Mesodermal cell (in vitro differentiated cells): ENCODE data around the gene LDLRAD1. TPM values are rescaled to one million over a fixed set of nuclear protein-coding genes. Genes with fewer than 3 reads are reported as not detected.
"Not testable (repeated sequence)": the region's sequence is repeated elsewhere in the genome, so short reads cannot be mapped to it uniquely, and the experiment has no call there.

ENCODE experiments used
- H3K27ac ChIP-seq: 2 replicates; pipeline ENCODE4 v1.7.0; 2013; ENCODE audit warnings: mild to moderate bottlenecking, low read depth, low read length, moderate library complexity; ENCODE audit not compliant: severe bottlenecking
- H3K36me3 ChIP-seq: 2 replicates; pipeline ENCODE4 v1.7.1; 2013; ENCODE audit warnings: mild to moderate bottlenecking, low read length, moderate library complexity; ENCODE audit not compliant: control insufficient read depth, insufficient read depth
- H3K4me1 ChIP-seq: one replicate; pipeline ENCODE4 v1.7.1; 2013; ENCODE audit warnings: mild to moderate bottlenecking, low read length; ENCODE audit not compliant: insufficient read depth, control insufficient read depth, poor library complexity, severe bottlenecking
- H3K4me3 ChIP-seq: 2 replicates; pipeline ENCODE4 v1.7.0; 2013; ENCODE audit warnings: low read length, control low read depth, mild to moderate bottlenecking; ENCODE audit not compliant: insufficient read depth, poor library complexity, severe bottlenecking; ENCODE audit errors: extremely low read depth
- H3K9me3 ChIP-seq: 2 replicates; pipeline ENCODE4 v1.7.1; 2013; ENCODE audit warnings: mild to moderate bottlenecking, low read length, moderate library complexity; ENCODE audit not compliant: control insufficient read depth
- WGBS, 2 experiments: methylation state at CpG; one replicate each; pipeline ENCODE4 v1.1.5; 2013; ENCODE audit warnings: missing lambda C conversion rate in 2 of 2; ENCODE audit not compliant: insufficient coverage in 2 of 2; 5-methylcytosine and 5-hydroxymethylcytosine counted together
- polyA plus RNA-seq, 2 experiments: library from polyadenylated mRNA; stranded (reverse); fragments of 50-300 nt; gene quantifications; one replicate each; pipeline ENCODE4 v1.2.3, GENCODE V29; 2013

Gene LDLRAD1, protein sequence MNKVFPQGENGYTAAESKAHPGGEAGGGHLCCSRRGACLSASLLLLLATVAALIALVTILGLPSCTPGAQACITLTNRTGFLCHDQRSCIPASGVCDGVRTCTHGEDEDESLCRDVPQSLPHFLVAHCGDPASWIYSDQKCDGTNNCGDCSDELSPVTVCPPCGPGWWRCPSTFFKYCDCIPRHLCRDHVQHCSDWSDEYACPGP
- not detected for polyA plus RNA-seq (2013, experiment 1 of 2)
- not detected for polyA plus RNA-seq (2013, experiment 2 of 2)

DNA sequence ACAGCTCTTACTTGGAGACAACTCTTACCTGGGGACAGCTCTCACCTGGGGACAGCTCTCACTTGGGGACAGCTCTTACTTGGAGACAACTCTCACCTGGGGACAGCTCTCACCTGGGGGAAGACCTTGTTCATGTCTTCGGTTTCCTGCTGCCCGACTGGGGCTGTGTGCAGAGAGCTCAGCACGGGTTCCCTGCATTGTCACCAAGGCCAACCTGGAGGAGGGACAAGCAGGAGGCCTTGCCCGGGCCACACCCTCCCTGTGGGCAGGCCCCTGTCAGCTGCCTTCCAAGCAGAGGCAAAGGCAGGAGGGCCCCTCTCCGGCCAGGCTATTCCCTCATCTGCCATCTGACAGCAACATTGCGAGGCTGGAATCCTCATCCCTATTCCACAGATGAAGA lies at the start of gene LDLRAD1:
LDLRAD1 (minus strand) TSS at position 208 of the 400 bp plus-strand sequence; CDS start at position 134, 74 bp downstream.
- H3K4me1 ChIP-seq, result no peaks in the 10 kb centered on the region
- no peak within 1 kb of the TSS for H3K4me3 ChIP-seq
- no peak within 1 kb of the TSS for H3K27ac ChIP-seq
- H3K9me3 ChIP-seq, result no peaks in the 10 kb centered on the region
- WGBS, 2 experiments, result 47 to 60% methylated on average over 2 to 4 of the region's 6 CpGs
- no peaks in the 10 kb centered on the region for H3K36me3 ChIP-seq

DNA sequence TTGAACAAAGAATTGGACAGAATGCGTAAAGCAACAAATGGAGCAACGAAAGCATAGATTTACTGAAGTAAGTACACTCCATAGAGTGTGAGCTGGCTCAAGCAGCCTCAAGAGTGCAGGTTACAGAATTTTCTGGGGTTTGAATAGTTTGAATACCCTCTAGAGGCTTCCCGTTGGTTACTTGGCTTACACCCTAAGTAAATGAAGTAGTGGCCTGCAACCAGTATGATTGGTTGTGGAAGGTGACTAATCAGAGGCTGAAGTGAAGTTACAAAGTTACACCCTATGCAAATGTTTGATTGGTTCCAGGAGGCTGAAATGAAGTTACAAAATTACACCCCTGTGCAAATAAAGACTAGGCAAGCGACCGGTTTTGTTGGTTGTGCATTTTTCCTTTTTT lies 46.3 kb upstream of the LDLRAD1 start:
- H3K4me3 ChIP-seq, result no peak overlapping the region
- no peak overlapping the region for H3K27ac ChIP-seq
- WGBS, 2 experiments, result 93 to 98% methylated on average over 3 to 4 of the region's 5 CpGs
- H3K4me1 ChIP-seq, result no peaks in the 10 kb centered on the region
- H3K9me3 ChIP-seq, result no peaks in the 10 kb centered on the region
- H3K36me3 ChIP-seq, result no peaks in the 10 kb centered on the region

DNA sequence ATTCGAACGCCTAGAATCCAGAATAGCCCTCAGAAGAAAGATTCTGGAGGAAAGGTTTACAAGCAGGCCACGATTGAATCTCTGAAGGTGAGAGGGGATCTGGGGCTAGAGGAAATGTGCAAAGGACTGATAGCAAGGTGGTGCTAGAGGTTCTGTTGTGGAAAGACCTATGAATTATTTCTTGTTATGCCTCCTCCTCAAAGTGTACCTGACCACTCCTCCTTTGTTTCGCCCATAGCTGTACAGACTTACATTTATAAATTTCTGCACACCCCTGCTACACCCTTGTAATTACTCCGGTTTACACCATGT lies 36.4 kb upstream of the LDLRAD1 start:
- Histone ChIP-seq H3K27ac (peak overlapping the region; percentile 96), H3K9me3 (no peaks in the 10 kb centered on the region), H3K4me3 (peak overlapping the region; percentile 91), H3K36me3 (peaks cover 3% of the 10 kb centered on the region), H3K4me1 (peaks cover 8% of the 10 kb centered on the region)
- WGBS, 2 experiments, result 83 to 85% methylated on average over 4 of the region's 5 CpGs

- Histone ChIP-seq H3K4me3 (peak overlapping the region; percentile 91), H3K4me1 (peaks cover 8% of the 10 kb centered on the region), H3K9me3 (no peaks in the 10 kb centered on the region), H3K36me3 (peaks cover 3% of the 10 kb centered on the region), H3K27ac (peak overlapping the region; percentile 96)
- 34 to 38% methylated on average over 15 to 16 of the region's 21 CpGs for whole genome bisulfite sequencing, 2 experiments
Measured at GRCh38 chr1:54053745-54054437, 35.9 kb upstream of the LDLRAD1 start.

DNA sequence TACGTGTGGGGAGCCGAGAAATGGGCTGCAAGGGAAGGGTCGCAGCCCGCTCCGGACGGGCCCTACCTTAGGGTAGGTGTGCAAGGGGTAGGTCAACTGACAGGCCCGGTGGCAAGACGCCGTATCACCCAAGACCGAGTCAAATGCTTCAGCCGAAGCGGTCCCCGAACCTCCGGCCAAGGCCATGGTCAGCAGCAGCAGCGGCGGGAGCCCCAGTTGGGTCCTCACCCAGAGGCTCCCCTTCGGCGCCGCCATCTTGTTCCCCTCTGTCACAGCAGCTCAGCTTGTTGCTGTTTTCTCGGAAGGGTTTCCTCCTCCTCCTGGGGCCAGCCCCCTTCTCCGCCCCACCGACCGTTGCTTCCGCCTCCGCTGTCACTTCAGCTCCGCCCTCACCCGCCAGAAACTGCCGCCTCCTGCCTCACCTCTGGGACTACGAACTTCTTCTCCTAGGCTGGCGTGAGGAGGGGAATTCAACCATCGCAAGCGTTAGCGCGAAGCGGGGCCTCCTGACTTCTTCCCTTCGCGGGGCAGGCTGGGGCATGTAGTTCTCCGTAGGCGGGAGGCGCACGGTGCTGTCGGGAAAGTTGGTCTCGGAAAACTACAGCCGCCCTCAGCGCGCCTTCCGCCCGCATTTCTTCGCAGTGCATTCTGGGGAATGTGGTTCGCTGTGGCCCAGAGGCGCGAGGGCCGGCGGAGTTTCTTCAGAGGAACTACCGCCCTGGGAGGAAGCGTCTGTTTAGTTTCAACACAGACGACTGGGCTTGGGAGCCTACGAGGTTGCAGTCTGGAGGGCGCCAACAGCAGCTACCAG lies 35.2 kb upstream of the LDLRAD1 start, which contains the start of the genes TCEANC2 and TMEM59:
TCEANC2 (plus strand) TSS at position 675 of the 811 bp plus-strand sequence. CDS start 815 bp downstream, outside the sequence.
TMEM59 (minus strand) TSS at position 271 of the 811 bp plus-strand sequence; CDS start at position 255, 16 bp downstream.
- 0 to 1% methylated on average over 42 to 56 of the region's 59 CpGs for WGBS, 2 experiments
- Histone ChIP-seq H3K36me3 (peaks cover 3% of the 10 kb centered on the region), H3K27ac (peak within 1 kb of the TSS; percentile 96), H3K9me3 (no peaks in the 10 kb centered on the region), H3K4me3 (peak within 1 kb of the TSS; percentile 91), H3K4me1 (peaks cover 8% of the 10 kb centered on the region)

GRCh38 chr1:54052431-54052933 lies 34.5 kb upstream of the LDLRAD1 start:
- WGBS, 2 experiments, result 1% methylated on average over 12 to 20 of the region's 23 CpGs
- Histone ChIP-seq H3K4me1 (peaks cover 14% of the 10 kb centered on the region), H3K36me3 (peaks cover 3% of the 10 kb centered on the region), H3K27ac (peak overlapping the region; percentile 96), H3K4me3 (peak overlapping the region; percentile 91), H3K9me3 (no peaks in the 10 kb centered on the region)

GRCh38 chr1:54051933-54052430 lies 34.0 kb upstream of the LDLRAD1 start:
- H3K36me3 ChIP-seq, result peaks cover 3% of the 10 kb centered on the region
- no peaks in the 10 kb centered on the region for H3K9me3 ChIP-seq
- WGBS, 2 experiments, result 14 to 18% methylated on average over 4 to 6 of the region's 8 CpGs
- H3K4me3 ChIP-seq, result peak overlapping the region; percentile 91
- H3K4me1 ChIP-seq, result peaks cover 18% of the 10 kb centered on the region
- peak overlapping the region; percentile 96 for H3K27ac ChIP-seq

DNA sequence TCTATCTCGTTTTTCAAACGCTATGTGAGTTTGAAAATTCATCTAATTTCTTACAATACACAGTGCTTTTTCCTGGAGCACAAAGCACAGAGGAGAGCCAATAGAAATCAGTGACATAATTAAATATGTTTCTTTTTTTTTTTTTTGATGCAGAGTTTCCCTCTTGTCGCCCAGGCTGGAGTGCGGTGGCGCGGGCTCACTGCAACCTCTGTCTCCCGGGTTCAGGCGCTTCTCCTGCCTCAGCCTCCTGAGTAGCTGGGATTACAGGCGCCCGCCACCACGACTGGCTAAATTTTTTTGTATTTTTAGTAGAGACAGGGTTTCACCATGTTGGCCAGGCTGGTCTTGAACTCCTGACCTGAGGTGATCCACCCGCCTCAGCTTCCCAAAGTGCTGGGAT lies 32.4 kb upstream of the LDLRAD1 start:
- WGBS, 2 experiments, result 96 to 98% methylated on average over 6 to 11 of the region's 12 CpGs

DNA sequence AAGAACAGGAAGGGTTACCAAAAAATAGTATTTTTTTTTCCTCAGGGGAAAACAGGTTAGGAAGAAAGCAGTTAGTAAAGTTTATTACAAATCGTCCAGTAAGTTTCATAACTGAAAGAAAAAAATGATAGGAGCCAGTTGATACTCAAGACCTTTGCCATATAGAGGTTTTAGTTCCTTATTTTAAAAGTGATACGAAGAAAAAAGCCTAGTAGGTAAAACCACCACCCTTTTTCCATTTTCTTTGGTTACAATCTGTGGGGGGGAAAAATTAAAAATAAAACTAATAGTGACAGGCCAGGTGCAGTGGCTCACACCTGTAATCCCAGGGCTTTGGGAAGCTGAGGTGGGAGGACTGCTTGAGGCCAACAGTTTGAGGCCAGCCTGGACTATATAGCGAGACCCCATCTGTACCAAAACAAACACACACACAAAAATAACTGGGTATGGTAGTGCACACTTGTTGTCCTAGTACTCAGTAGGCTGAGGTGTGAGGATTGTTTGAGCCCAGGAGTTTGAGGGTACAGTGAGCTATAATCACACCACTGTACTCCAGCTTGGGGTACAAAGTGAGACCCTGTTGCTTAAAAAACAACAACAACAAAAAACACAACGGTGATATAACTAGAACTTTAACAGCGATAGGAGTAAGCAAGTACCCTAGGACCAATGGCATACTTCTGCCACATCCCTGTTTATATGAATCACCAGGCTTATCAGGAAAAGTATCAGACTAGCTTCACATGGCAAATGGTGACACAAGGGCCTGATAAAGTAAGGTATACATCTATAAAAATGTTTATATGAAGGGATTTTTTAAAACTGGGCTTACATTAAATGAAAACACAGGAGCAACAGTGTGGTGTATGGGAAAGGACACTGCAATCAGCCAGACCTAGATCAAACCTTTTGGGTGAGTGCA lies 29.7 kb upstream of the LDLRAD1 start:
- WGBS, 2 experiments, result 80 to 83% methylated on average over 1 of the region's 5 CpGs
- H3K36me3 ChIP-seq, result peaks cover 9% of the 10 kb centered on the region
- no peaks in the 10 kb centered on the region for H3K9me3 ChIP-seq
- peaks cover 10% of the 10 kb centered on the region for H3K4me1 ChIP-seq
- no peak overlapping the region for H3K27ac ChIP-seq
- H3K4me3 ChIP-seq, result no peak overlapping the region

More for the DNA sequence above, 32.4 kb upstream of the LDLRAD1 start:
- peaks cover 18% of the 10 kb centered on the region for H3K4me1 ChIP-seq
- not testable (repeated sequence) for H3K9me3 ChIP-seq, H3K4me3 ChIP-seq, H3K27ac ChIP-seq, H3K36me3 ChIP-seq
